H1 (cell line): ENCODE results near the gene CD53.

ENCODE experiments used
- TAF1 ChIP-seq: IDR thresholded peaks from 2 replicates; pipeline ENCODE4 v1.6.1; 2011; ENCODE audit warnings: mild to moderate bottlenecking, low read depth, low read length
- TF ChIP-seq, protein P1 (sequence below), 3 experiments: IDR thresholded peaks; 1 replicate in 2 of 3; 2 replicates in 1 of 3; pipeline versions ENCODE4 v1.5.1 to v1.6.1; 2011; ENCODE audit warnings: low read length in 3 of 3, mild to moderate bottlenecking in 3 of 3, inconsistent platforms in 2 of 3, low read depth in 1 of 3, moderate library complexity in 1 of 3; ENCODE audit not compliant: insufficient read depth in 1 of 3; ENCODE audit errors: control extremely low read depth in 1 of 3

DNA sequence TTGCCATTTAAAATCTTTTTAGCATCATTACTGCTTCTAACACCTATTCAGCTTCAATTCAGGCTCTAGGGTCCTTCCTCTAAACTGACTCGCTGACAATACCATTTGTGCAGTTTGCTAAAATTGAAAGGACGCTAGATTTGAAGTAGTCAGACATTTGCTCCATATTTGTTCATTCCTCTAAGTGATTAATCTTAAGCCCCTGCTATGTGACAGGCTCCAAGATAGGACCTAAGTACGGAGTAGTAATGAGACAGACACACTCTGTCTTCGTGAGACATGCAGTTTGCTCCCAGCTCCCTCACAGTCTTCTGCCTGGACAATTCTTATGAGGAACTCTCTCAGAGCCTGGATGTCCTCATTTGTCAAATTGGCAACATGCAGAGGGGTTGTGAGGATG, 26.1 kb upstream of the CD53 start:
- TF ChIP-seq TAF1, result no peak
- TF ChIP-seq, protein P1, sequence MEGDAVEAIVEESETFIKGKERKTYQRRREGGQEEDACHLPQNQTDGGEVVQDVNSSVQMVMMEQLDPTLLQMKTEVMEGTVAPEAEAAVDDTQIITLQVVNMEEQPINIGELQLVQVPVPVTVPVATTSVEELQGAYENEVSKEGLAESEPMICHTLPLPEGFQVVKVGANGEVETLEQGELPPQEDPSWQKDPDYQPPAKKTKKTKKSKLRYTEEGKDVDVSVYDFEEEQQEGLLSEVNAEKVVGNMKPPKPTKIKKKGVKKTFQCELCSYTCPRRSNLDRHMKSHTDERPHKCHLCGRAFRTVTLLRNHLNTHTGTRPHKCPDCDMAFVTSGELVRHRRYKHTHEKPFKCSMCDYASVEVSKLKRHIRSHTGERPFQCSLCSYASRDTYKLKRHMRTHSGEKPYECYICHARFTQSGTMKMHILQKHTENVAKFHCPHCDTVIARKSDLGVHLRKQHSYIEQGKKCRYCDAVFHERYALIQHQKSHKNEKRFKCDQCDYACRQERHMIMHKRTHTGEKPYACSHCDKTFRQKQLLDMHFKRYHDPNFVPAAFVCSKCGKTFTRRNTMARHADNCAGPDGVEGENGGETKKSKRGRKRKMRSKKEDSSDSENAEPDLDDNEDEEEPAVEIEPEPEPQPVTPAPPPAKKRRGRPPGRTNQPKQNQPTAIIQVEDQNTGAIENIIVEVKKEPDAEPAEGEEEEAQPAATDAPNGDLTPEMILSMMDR (IDR thresholded peaks at IDR 0.05; ENCODE audit: control extremely low read depth in 1 of 3, insufficient read depth in 1 of 3, low read depth in 1 of 3, low read length in 3 of 3), result no peak
